Right lung (tissue), 10 donors: ENCODE measurements around the gene OR3A3. TPM values are rescaled to one million over a fixed set of nuclear protein-coding genes. Genes with fewer than 3 reads are reported as not detected.
A peak's percentile ranks its signal among the peaks of the same experiment; 100 is the strongest.
"Not testable (repeated sequence)": the region's sequence is repeated elsewhere in the genome, so short reads cannot be mapped to it uniquely, and the experiment has no call there.

ENCODE experiments used
- DNase-seq, 2 donors: peaks; one replicate each; pipeline ENCODE4 v3.0.0-alpha.2; 2013
- long read RNA-seq, 8 donors: transcript quantifications; one replicate each; lab custom pipeline, GENCODE V29; 2026
- polyA plus RNA-seq, 5 donors: library from polyadenylated mRNA; unstranded; fragments of 120-200 nt; gene quantifications; one replicate each; pipeline versions ENCODE4 v1.2.1 to v1.2.3, GENCODE V29; 2013; ENCODE audit warnings: inconsistent platforms in 1 of 5, low replicate concordance in 1 of 5; ENCODE audit not compliant: insufficient read length in 5 of 5, insufficient read depth in 1 of 5

Gene OR3A3
- polyA plus RNA-seq = under 1 TPM in 3 of 5 donors, not detected in 2; 0.06 to 0.15 (median 0.13) TPM
- long read RNA-seq, donor 1 = 0 reads
- long read RNA-seq, donor 2, partial matches to known transcripts = 0 of 1 reads
- long read RNA-seq, donor 2, other reads (novel, unspliced or antisense) = 0 of 1 reads
- long read RNA-seq, donor 3 = 0 reads
- long read RNA-seq, donor 4 = 0 reads
- long read RNA-seq, donor 5 = 0 reads
- long read RNA-seq, donor 6 = 0 reads
- long read RNA-seq, donor 7, partial matches to known transcripts = 0 of 1 reads
- long read RNA-seq, donor 7, other reads (novel, unspliced or antisense) = 0 of 1 reads
- long read RNA-seq, donor 8 = 0 reads

GRCh38 chr17:3411070-3411469 is at the start of gene OR3A3:
OR3A3 (plus strand) TSS chr17:3411370.
- DNase-seq = no peak

- DNase-seq = not testable (repeated sequence)
These were observed 40.0 kb upstream of the OR3A3 start for GRCh38 chr17:3371167-3371566.

- no peak for DNase-seq
These were observed 32.8 kb upstream of the OR3A3 start for GRCh38 chr17:3378321-3378720.

GRCh38 chr17:3381957-3382356 is 29.2 kb upstream of the OR3A3 start:
- no peak for DNase-seq

- no peak for DNase-seq
These were observed 25.0 kb upstream of the OR3A3 start, which contains the start of gene OR3A2 for GRCh38 chr17:3385869-3386816. OR3A2 (minus strand) TSS chr17:3386308.

- DNase-seq = no peak
These were observed 21.4 kb upstream of the OR3A3 start for GRCh38 chr17:3389791-3390190.

DNA sequence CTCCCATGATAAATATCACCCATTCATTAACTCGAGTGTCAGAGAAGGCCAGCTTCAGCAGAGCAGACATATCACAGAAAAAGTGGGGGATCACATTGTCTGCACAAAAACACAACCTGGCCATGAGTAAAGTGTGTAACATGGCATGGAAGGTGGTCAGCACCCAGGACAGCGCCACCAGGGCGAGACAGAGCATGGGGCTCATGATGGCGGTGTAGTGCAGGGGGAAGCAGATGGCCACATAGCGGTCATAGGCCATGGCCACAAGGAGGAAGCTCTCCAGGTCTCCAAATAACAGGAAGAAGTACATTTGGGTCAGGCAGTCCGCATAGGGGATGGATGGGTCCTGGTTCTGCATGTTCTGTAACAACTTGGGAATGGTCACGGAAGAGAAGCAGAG is 13.4 kb upstream of the OR3A3 start:
- not testable (repeated sequence) for DNase-seq

GRCh38 chr17:3398310-3398709 is 12.9 kb upstream of the OR3A3 start, which contains the start of gene OR1E1:
OR1E1 (minus strand) TSS chr17:3398410; CDS start chr17:3398410, 0 bp downstream.
- DNase-seq = no peak

DNA sequence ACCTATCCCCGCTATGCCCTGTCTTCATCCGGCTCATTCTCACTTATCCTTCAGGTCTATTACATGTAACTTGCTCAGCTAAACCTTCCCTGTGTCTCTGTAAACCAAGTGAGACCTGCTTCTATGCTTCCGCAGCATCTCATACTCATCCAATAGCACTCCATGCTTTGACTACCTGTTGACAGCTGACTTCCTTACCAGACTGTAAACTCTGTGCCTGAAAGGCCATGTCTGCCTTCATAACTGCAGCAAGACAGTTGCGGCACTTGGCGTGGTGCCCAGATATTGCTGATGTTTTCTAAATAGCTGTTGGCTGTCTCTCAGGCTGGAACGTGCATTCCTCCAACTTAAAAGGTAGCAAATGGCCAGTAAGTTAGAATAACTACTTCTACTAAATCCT is 11.1 kb upstream of the OR3A3 start:
- DNase-seq = peak; percentile 8 to 22

- no peak for DNase-seq
These were observed 9.4 kb upstream of the OR3A3 start for GRCh38 chr17:3401786-3402185.

DNA sequence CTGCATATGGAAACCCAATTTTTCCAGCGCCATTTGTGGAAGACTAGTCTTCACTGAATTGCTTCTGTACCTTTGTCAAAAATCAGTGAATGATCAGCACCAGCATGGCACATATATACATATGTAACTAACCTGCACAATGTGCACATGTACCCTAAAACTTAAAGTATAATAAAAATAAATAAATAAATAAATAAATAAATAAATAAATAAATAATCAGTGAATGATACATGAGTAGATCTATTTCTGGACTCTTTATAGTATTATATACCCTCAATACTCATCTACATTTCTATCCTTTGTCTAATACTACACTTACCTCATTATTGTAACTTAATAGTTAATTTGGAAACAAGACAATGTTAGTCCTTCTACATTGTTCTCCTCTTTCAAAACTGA is 7.3 kb upstream of the OR3A3 start:
- DNase-seq = not testable (repeated sequence)

DNA sequence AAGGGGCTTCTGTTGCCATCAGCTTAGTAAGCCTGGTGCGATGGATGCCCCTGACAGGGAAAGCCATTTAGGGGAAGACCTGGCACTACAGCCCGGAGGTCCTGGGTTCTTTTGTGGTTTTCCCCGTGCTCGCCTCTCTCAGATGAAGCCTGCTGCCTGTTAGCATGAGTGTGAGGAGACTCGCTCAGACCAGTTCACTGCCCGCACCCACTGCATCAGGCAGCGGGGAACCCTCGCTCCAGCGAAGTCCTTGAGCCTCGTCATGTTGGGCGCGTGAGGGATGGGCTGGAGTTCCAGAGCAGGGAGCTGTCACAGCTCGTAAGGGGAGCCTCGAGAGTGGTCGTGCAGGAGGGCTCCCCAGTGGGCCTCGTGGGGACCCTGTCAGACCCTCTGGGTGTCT is 1.0 kb downstream of the OR3A3 start:
- DNase-seq = not testable (repeated sequence)

GRCh38 chr17:3415610-3416009 is 4.4 kb downstream of the OR3A3 start:
- no peak for DNase-seq

DNA sequence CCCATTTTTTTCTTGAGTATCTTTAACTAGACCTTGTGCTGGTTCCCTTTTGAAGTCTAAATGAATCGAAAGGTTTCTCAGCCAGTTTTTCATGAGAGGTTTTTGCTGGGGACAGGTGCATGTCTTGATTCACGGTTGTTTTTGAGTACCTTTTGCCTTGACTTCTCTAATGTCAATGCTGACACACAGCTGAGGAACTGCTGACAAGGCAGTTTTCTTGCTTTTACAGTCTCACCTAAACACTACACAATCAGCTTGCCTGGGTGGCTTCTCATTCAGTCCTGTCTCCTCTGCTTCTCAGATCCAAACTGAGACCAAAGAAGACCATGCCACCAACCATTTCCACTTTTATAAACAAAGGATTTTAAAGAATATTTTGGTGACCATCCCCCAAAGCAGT is 7.1 kb downstream of the OR3A3 start:
- DNase-seq = no peak

DNA sequence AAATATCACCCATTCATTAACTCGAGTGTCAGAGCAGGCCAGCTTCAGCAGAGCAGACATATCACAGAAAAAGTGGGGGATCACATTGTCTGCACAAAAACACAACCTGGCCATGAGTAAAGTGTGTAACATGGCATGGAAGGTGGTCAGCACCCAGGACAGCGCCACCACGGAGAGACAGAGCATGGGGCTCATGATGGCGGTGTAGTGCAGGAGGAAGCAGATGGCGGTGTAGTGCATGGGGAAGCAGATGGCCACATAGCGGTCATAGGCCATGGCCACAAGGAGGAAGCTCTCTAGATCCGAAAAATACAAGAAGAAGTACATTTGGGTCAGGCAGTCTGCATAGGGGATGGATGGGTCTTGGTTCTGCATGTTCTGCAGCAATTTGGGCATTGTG is 22.0 kb downstream of the OR3A3 start:
- DNase-seq = not testable (repeated sequence)

DNA sequence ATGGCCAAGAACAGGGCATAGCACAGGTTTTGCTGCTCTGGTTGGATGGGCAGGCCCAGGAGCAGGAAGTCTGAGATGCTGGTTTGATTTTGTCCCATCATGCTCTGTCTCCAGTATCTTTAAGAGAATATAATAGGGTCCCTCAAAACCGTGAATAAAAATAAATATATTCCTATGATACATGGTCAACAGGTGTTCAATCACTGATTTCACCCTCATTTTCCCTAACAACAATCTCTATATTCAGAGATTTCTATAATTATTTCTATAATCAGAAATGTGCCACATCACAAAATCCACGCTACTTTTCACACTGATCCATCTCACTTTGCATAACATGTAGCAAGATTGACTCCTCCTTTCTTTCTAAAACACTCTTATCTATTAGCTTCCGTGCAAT is 22.6 kb downstream of the OR3A3 start, which contains the start of gene OR1E2:
Gene OR1E2 (minus strand): TSS at position 101 of the 400 bp plus-strand sequence. CDS start 0 bp downstream, at position 101.
- no peak for DNase-seq

DNA sequence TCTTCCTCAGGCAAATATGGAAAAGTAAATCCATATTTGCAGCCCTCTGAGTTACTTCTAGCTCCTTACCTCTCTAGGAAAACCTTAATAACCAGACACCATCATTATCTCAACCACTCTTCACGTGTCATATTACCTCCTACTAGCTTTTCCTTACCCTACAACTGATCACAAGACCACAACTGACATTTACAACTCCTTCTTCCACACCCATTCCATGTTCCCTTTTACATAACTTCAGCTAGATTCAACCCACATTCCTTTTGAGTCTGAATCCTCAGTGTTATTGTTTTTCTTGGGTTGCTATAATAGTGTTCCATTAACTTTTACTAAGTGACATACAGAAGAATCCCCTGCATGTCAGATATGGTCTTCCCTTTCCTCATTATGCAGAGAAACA is 27.2 kb downstream of the OR3A3 start:
- no peak for DNase-seq

GRCh38 chr17:3440451-3440850 is 29.3 kb downstream of the OR3A3 start:
- DNase-seq = peak; percentile 24 to 45

GRCh38 chr17:3447625-3448024 is 36.5 kb downstream of the OR3A3 start:
- no peak for DNase-seq

- DNase-seq = peak; percentile 31 to 49
These were observed 37.0 kb downstream of the OR3A3 start for GRCh38 chr17:3448059-3448665.

- not testable (repeated sequence) for DNase-seq
These were observed 55.2 kb downstream of the OR3A3 start for GRCh38 chr17:3466355-3466754.

- no peak for DNase-seq
These were observed 58.4 kb downstream of the OR3A3 start for GRCh38 chr17:3469529-3469928.
